Kidney tubule cell (primary cell): ENCODE measurements around the gene TBX20.
"Not testable (repeated sequence)": the region's sequence is repeated elsewhere in the genome, so short reads cannot be mapped to it uniquely, and the experiment has no call there.

Experiments
- DNase-seq: peaks from one replicate; pipeline ENCODE4 v3.0.0-alpha.2; 2018; ENCODE audit warnings: low spot score

Gene TBX20

DNA sequence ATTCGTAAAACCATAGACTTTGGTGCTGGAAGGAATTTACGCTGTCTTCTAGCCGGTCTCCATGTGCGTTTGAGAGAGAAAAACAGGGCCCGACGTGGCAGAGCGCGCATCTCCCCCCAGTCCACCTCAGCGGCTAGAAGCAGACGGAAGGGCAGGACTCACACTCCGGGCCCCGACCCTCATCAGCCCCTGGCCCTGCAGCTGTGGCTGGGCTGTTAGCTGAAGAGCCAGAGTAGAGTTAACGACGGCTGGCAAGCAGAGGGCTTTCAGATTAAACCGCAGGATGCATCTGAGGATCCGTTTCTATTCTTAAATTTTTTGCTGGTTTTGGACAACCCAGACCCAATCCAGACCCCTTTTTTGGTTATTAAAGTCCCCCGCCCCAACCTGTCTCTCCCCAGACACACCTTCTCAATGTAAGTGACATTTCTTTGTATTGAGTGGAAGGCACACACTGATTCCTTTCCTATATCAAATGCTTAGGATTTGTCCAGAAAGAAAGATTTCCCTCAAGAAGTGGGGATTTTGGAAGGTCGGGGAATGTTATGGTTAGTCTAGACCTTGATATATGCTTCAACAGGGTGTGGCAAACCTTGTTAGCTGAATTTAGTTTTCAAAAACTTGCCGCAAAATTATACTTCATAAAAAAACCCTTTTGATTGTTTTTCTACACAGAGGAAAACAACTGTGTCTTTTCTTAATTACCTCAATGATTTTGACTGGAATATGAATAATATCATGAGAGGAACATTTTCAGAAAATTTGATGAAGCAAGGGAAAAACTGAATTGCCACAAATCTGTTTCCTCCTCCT lies 1.7 kb upstream of the TBX20 start:
- no peak for DNase-seq

DNA sequence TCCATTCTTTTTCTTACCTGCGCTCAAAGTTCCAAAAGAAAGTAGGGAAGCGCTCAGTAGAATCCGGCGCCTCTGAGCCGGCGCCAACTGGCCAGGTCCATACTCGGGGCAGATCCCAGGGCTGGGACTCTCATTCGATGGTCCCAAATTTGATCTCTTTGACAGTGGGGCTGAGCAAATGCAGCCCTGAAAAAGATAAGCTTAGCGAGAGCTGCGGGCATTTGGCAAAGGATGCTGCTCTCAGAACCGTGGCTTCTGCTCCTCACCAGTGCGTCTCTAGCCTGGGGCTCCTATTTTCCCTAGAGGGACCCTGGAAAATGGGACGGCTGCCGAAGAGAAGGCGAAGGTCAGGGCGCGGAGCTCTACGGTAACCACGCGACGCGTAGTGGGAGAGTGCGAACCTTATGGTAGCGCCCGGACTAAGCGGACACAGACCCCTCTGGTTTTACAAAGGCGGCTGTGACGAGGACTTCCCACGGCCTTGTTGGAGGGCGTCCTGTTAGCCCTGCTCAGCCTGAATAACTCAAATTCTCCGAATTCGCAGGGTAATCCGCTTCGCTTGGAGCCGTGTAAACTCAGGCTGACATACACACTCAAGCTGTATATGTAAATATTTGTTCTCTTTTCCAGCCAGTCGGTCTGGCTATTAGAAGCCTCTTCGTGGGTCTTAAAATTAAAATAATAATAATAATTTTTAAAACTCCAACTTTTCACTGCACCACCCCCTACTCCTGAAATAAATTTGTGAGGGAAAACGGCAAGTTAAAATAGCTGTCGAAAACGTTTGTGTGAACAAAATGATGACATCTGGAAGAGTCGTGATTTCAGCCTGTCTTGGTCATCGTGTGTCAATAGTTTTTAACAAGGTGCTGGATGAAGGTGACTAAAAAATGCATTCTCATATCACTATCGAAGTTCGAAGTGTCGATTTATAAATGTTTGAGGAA lies 869 bp upstream of the TBX20 start:
- no peak for DNase-seq

DNA sequence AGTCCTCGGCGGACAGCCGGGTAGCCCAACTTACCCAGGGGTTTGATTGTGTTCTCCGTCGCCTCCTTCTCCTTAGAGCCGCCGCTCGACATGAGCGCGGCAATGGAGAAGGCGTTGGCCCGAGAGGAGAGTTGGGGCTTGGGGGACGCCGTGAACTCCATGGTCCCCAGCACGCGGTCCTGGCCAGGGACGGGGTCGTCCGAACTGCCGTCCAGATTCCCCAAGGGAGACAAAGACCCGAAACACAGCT lies 515 bp downstream of the TBX20 start:
- no peak for DNase-seq

DNA sequence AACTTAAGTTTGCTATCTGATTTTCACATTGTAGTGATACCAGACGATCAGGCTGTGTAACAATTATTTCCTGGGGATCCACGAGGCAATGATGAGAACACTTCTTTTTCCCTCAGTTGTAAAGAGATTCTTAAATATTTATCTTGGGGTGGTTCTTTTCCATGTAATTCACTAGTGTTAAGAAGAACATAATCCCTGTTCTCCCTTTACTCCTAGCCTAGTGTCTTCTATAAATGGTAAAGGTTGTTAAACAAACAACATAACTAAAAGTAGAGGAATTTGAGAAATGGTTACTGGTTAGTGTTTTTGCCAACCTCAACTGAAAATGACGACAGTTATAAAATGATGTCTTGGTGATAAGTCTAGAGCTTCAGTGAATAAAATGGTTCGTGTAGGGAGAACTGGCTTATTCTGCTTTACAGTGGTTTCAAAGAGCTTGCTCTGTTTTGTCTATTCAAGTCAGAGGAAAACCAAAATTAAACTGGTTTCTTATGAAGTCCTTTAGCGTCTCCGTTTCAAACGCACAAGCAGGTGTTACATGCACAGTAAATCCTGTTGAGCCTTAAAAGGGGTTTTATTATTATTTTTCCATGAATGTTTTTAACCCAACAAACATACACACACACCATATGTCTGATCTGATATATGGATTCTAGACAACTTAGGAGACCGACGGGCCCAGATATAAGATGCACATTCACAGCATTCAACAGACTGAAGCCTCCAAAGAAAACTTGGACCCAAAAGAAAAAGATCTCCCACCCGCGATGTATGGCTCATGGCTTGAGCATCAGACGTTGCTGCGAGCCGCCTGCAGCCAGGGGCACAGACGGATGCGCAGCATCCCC lies 1.1 kb downstream of the TBX20 start:
- DNase-seq: no peak

DNA sequence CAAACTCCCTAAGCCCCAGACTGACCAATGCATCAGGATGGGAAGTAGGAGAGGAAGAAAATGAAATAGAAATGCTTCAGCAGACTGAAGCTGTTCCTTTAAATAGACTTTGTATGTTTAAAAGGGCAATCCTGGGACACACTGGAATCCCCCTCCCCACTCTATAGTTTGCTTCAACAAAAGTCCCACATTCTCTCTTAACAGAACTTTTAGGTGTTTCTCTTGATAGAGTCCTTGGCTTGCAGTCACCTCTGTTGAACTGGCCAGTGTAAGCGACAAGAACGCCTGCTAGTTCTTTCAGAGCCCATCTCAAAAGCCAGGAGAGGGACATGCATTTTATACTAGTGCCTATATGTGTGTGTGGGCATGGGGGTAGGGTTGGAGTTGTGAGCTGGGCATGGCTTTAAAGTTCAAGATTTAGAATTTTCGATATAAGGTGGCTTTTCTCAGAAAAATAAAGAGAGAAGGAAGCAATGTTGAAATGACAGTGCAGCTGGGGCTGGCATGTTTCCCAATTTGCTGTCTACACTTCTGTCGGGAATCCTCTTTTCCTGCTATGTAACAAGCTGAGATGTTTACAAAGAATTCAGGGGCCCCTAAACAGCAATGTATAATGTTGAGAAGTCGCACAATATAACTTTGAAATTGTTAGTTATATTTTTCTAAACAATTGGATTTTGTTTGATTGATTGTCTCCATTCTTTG lies 2.1 kb downstream of the TBX20 start:
- no peak for DNase-seq

DNA sequence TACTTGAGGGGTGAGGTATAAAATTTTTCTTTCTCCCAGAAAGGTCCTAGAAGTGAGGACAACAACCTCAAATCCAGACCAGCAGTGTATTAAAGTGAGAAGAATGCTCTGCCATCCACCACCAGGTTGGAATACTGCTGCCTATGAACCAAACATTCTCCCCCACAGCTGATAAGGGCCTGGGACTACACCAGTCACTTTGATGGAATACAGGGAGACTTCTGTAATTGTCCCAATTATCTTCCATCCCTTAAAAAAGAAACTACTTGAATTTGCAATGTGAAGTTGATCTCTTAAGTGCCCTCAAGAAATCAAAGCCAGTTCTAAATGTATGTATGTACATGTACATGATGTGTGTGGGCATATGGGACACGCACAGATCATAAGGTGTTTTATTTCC lies 3.0 kb downstream of the TBX20 start:
- no peak for DNase-seq

DNA sequence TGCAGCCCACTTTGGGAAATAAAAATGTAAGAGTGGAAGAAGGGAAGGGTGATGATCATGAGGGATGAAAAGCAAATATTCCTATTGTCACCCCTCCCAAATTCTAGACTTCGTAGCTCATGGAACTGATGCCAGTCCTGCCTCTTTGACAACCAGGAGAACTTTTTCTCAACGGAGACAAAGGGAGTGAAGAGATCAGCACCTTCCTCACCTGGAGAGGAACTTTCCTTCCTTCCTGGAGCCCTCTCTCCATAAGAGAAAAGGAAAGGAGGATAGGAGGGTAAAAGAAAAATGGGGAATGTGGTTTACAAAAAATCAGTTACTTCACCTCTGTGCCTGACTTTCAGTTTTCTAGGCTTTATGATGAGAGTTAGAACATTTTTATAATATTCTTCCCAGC lies 3.4 kb downstream of the TBX20 start:
- DNase-seq: no peak

DNA sequence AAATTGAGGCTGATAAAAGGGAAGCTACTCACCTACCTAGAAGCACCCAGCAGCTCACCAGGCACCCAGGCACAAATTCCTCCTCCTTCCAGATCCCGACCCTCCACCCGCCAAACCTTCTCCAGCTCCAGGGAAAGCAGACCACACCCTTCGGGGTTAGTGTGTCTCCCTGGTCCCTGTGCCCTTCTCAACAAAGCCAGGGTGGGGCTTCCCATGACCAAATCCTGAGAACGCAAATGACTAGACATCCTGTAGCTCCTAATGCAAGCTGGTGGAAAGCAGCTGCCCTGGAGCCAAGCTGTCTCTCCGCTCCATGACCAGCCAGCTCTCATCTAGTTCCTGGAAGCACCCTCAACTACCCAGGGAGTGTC lies 4.4 kb downstream of the TBX20 start:
- no peak for DNase-seq

DNA sequence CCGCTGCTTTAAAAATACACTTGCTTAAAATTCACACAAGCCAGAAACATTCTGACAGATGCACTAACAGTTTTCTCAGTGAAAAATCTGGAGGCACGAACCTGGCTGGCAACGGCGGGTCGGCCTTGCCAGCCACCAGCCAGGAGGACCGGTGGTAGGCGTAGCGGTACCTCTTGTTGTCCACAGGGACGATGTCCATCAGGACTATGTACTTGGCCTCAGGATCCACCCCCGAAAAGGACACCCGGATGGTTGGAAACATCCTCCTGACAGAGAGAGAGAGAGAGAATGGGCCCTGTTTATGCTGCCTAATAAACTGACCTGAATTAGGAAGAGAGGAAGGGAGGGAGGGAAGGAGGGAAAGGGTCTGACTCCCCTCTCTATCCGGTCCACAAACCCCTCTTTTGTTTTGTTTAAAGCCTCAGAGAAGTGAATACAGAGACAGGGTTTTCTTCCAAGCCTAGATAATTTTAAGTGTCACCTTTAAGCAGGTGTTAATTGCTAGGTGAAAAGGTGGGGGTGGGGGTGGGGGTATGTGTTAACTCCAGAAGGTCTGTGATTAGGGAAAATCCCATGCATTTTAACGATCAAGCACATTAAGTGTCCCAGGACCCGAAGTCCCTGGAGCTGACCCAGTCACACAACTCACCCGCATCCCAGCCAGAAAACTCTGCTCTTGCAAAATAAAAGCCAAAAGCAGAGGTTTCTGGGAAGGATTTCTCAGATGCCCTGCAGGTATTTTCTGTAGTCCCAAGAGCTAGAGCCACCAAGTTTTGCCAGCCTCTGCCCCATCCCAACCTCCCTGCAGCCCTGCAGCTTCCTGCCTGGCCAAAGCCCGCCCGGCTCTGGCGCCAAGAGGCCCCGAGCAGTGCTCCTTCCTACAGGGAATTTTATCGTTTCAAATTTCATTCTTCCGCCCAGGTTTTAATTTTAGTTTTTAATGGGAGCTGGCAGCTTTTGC lies 5.0 kb downstream of the TBX20 start:
- DNase-seq: no peak

DNA sequence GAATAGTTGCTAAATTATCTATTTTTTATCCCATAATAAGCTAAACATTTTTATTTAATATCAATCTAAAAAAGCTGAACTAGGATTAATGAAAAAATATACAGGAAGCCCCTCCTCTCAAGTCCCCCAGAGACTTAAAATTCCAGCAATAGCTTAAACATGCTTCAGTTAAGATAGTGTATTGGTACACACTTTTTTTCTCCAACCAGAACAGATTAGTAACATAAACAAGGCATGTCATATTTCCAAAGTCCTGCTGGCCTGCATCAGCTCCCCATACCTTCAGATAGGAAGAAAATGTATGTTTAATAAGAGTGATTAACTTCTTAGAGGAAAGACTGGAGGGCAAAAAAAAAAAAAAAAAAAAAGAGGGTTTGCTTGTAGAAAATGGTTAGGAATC lies 7.1 kb downstream of the TBX20 start:
- DNase-seq: no peak

DNA sequence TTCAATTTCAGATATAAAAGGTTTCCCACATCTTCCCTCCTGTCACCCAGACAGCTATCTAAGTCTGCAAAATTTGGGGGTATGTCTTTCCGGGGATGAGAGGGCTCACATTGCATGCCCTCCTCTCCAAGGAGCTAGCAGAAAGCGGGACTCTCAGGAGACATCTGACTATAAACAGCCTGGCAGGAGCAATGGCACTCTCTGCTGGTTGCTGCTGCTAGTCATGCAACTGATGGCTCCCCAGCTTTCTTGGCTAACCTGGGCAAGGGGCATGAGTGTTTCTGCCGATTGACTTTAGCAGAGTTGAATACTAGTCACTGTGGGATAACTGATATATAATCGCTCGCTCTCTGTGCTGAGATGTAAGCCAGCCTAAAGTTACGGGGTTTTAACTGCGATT lies 12.0 kb downstream of the TBX20 start:
- peak; percentile 50 for DNase-seq

DNA sequence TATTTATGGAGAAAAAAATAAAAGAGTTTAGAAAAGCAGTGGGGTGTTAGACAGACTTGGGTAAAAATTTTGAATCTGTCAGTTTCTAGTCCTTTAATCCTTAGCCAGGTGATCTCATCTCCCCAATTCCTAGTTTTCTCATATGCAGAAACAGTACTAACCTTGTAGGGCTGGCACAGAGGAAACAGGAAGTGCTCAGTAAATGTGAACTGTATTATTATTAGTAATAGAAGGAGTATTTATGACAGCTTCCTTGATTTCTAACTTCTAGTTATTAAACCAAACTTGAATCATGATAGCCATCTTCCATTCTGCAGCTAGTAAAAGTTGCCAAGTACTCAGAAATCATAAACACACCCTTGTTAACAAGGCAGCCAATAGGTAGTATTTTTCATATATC lies 12.5 kb downstream of the TBX20 start:
- peak; percentile 24 for DNase-seq

DNA sequence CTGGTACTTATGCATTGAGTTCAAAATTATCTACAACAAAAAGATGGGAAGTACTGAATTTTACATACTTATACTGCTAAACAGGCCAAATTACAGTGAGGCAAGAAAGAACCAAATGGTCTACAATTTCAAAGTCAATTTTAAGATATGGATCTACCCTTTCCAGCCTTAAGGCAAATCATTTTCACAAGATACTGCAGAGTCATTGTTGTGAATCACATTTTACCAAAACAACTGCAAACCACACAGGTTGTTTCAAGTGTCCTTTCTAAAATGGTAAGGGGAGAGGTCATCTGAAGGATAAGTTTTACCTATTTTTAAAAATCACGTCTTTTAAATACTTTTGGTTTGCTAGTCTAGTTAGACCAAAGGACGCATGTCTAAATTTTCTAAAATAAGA lies 12.9 kb downstream of the TBX20 start:
- DNase-seq: not testable (repeated sequence)

DNA sequence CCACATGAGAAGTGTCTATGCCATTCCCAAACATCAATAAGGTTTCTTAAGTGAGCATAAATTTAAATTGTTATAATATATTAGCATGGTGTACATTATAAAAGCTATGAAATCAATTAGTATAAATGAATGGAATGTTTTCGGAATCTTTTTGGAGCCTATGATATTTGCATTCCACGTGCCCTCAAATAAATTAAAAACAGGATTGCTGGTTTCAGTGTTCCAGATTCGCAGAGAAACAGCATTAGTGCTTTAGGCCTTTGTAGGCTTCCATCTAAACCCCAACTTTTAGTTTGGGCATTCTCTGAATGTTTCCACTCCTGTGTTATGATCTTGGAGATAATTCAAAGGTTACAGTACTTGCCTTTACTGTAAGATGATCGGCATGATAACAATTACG lies 15.4 kb downstream of the TBX20 start:
- not testable (repeated sequence) for DNase-seq

DNA sequence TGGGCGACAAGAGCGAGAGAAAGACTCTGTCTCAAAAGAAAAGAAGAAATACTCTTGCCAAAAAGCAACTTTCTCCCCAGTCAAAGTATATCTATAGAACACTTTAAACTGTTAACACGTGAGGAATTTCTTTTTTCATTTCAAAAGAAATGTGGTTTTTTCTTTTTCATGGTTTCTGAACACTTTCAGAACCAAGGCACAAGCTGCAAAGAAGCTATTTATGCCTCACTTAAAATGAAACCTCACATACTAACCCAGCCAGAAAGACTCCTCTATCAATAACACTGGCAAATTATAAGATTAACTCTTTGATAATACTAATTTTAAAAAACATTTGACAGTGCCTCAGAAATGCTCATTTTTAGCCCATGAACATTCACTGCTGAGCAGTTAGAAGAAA lies 20.9 kb downstream of the TBX20 start:
- DNase-seq: no peak

DNA sequence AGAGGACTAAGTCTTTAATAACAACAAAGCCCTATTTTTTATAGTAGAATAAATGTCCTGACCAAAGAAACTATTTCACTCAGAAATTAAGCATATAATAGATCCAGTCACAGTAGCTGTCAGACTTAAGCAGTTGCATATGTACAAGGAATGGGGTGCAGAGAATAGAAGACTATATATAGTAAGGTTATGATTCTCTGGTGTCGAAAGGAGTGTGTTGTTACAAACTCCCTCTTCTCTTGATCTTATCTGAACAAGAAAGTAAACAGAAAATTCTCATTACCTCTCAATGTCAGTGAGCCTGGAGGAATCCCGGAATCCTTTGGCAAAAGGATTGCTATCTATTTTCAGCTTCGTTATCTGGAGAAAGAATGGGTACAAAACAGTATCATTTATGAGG lies 22.7 kb downstream of the TBX20 start:
- not testable (repeated sequence) for DNase-seq

DNA sequence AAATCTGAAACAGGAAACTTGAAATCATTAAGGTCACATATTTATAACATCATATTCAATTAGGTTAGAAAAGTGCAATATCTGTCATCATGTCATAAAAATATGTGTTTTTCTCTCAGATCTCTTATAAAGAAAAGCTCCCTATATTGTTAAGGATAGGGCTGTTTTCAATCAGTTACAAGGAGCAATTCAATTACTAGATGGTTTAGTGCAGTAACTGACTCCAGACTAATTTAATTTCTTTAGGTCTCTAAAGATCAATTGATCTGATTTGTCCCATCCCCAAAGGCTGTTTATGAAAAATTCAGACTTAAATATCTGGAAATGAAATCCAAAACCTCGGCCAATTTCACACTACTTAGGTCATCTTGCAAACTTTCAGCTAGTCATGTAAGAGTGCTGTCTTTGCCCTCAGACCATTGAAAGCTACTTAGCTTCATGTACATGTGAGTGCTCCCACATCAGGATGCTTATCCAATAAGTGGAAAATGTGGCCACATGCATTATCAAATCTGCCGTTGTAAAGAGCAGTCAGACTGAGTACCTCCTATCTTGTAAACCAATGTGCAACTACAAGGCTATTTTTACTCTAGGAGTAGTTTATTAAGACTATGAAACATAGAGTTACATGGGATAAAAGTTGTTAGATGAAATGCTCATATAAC lies 24.7 kb downstream of the TBX20 start:
- DNase-seq: not testable (repeated sequence)

DNA sequence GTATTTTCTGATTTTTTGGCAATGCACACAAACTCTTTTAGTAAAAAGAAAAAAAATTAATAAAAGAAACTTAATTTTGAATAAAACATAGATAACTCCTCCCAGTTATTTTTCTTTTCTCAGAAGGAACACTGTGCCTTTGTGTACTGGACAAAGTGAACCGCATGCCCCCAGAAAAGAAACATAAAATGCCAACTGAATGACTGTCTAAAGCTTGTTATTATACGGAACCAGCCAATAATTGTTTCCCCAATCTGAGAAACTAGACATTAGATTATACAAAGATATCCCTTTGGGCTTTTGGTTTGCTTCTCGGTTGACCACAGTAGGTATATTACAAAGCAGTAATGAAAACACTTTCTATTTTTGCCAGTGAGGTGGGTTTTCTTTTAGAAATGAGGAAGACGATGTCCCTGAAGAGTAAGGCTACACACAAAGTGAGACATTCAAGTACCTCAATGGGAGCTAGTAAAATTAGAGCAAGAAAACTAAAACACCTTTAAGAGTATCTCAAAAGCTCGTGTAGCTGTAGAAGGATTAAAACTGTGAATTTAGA lies 25.3 kb downstream of the TBX20 start:
- not testable (repeated sequence) for DNase-seq

DNA sequence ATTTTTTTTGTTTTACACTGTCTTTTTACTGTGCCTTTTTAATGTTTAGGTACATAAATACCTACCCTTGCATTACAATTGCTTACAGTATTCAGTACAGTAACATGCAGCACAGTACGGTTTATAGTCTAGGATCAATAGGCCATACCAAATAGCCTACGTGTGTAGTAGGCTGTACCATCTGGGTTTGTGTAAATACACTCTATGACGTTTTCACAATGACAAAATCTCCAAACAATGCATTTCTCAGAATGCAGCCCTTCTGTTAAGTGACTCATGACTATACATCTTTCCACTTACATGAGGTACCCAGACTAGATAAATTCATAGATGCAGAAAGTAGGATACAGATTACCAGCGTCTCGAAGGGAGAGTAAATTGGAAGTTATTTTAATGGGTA lies 26.5 kb downstream of the TBX20 start:
- DNase-seq: not testable (repeated sequence)

DNA sequence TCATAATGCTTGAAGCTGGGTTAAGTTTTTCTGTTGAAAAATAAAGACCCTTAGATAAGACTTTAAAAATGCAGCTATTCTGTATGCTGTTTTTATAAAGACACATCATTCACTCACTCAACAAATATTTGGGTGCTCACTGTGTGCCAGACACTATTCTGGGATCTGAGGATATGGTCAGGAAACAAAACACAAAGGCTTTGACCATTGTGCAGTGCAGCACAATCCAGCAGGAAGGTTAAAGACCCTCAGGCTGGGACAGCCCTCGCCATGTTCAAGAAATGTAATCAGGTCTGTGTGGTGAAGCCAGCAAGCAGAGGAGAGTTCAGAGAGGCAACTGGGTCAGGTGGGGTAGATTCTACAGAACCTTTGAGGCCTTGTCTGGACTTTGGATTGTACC lies 31.5 kb downstream of the TBX20 start:
- DNase-seq: not testable (repeated sequence)
